HepG2 (cell line): ENCODE data around the gene POU2AF3. TPM values are rescaled to one million over a fixed set of nuclear protein-coding genes. Genes with fewer than 3 reads are reported as not detected.

ENCODE experiments used
- ASH2L ChIP-seq: fragments of 300-600, 200-600 bp; sonication (generic); IDR thresholded peaks from 2 replicates; pipeline ENCODE4 v1.7.0; 2017; ENCODE audit warnings: low read depth, mild to moderate bottlenecking, moderate library complexity, mixed read lengths, low read length; ENCODE audit not compliant: insufficient read length
- BCL6 ChIP-seq: IDR thresholded peaks from 2 replicates; pipeline ENCODE4 v1.6.1; 2016; ENCODE audit warnings: missing genetic modification reagents, missing compliant biosample characterization
- EEA1 ChIP-seq: sonication (generic); formaldehyde crosslinking; IDR thresholded peaks from 2 replicates; pipeline ENCODE4 v1.5.1; 2020; ENCODE audit warnings: mild to moderate bottlenecking, missing genetic modification reagents, borderline replicate concordance
- KDM1A ChIP-seq: IDR thresholded peaks from 2 replicates; pipeline ENCODE4 v1.6.1; 2016; ENCODE audit warnings: missing compliant biosample characterization
- POLR2AphosphoS5 ChIP-seq: IDR thresholded peaks from 2 replicates; pipeline ENCODE4 v1.6.1; 2012; ENCODE audit warnings: low read depth, low read length
- SOX6 ChIP-seq, 2 experiments: fragments of 450-650 bp in 1 of 2; sonication (generic) in 1 of 2; formaldehyde crosslinking in 1 of 2; IDR thresholded peaks; 2 replicates each; pipeline versions ENCODE4 v1.4.0 to v1.6.1; 2017 to 2020; ENCODE audit warnings: antibody characterized with exemption in 1 of 2, mild to moderate bottlenecking in 1 of 2, missing genetic modification reagents in 1 of 2
- ZNF205 ChIP-seq: IDR thresholded peaks from 2 replicates; pipeline ENCODE4 v1.6.1; 2018; ENCODE audit warnings: missing biosample characterization, missing genetic modification reagents
- ZNF337 ChIP-seq: sonication (generic); formaldehyde crosslinking; IDR thresholded peaks from 2 replicates; pipeline ENCODE4 v1.5.1; 2020; ENCODE audit warnings: missing genetic modification reagents, low read depth, mild to moderate bottlenecking, borderline replicate concordance
- ZNF749 ChIP-seq: sonication (generic); formaldehyde crosslinking; IDR thresholded peaks from 2 replicates; pipeline ENCODE4 v1.8.0; 2022; ENCODE audit warnings: mild to moderate bottlenecking, missing genetic modification reagents, moderate library complexity, borderline replicate concordance
- polyA plus RNA-seq, 8 experiments: library from polyadenylated mRNA; depleted of rRNA in 3 of 8; stranded (reverse) in 7 of 8; unstranded in 1 of 8; fragments of >200 nt; fragmentation: Illumina TruSeq in 4 of 8; extraction: Trizol in 4 of 8; gene quantifications; 2 replicates each; pipeline versions ENCODE4 v1.2.1 to v1.2.3, GENCODE V29; 2011 to 2016; ENCODE audit warnings: low read depth in 4 of 8, missing spikeins in 1 of 8, mixed read lengths in 1 of 8; ENCODE audit not compliant: insufficient read depth in 1 of 8
- total RNA-seq, 5 experiments: library from RNA; depleted of rRNA; stranded (reverse); fragments of >200 nt; fragmentation: Illumina TruSeq; extraction: Trizol; gene quantifications; 2 replicates each; pipeline ENCODE4 v1.2.3, GENCODE V29; 2016; ENCODE audit warnings: low read depth in 1 of 5
- TF ChIP-seq, protein P1 (sequence below): IDR thresholded peaks from 2 replicates; pipeline ENCODE4 v1.6.1; 2012; ENCODE audit warnings: inconsistent platforms
- TF ChIP-seq, protein P2 (sequence below): sonication (generic); formaldehyde crosslinking; IDR thresholded peaks from 2 replicates; pipeline ENCODE4 v1.5.0; 2020; ENCODE audit warnings: mild to moderate bottlenecking, missing genetic modification reagents, borderline replicate concordance
- TF ChIP-seq, protein P3 (sequence below): sonication (generic); formaldehyde crosslinking; IDR thresholded peaks from 2 replicates; pipeline ENCODE4 v1.9.0; 2022; ENCODE audit warnings: missing genetic modification reagents, mild to moderate bottlenecking, borderline replicate concordance

Gene POU2AF3
- total and polyA plus RNA-seq, 2 of the 13 experiments (the other 11 are each of a cell fraction or from before 2014, with no cell fraction given) = 7.8 to 71.2 TPM

DNA sequence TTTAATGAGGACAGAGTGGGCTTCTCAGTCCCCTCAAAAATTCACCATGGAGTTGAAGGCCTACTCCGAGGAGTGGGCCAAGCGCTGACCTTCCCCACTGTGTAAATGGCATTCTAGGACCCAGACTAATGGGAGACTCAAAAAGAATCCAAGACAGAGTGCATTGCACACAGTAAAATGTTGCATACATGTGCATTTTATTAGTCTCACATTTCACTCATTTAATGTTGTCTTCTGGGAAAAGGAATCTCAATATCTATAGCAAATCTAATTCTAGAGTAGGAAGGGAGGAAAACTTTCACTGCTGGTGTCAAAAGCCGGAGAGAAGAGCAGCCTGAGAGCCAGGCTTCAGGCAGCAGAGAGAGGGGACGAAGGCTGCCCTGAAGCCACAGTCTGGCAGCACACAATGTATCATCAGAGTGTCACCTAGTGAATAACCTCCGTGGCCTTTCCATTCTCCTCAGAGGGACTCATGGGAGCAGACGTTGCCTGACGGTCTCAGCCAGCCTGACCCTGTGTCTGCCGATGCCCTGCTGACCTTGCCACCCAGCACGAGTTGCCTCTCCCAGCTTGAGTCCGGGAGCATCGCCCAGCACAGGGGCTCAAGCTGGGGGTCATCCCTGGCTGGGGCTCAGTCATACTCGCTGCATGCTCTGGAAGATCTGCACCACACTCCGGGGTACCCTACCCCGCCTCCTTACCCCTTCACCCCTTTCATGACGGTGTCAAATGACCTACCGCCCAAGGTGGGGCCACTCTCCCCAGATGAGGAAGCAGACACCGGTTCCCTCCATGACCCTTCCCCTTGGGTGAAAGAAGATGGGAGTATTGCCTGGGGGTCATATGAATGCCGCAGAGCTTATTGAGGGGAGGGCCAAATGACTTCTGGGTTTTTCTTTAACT lies 12.9 kb upstream of the POU2AF3 start (continued):
- TF ChIP-seq POLR2AphosphoS5 (0 out of 2 replicates have a peak, but pooled peaks have one; percentile 40), ZNF205 (CRISPR knock-in tag) (no peak), KDM1A (no peak), SOX6 (IDR thresholded peaks at IDR 0.05) (no peak), SOX6 (CRISPR knock-in tag; IDR thresholded peaks at IDR 0.05) (peak; percentile 60), ZNF749 (CRISPR knock-in tag) (no peak), BCL6 (CRISPR knock-in tag) (peak; percentile 24; the same call in 1 of the 2 replicates), ASH2L (peak; percentile 32), EEA1 (CRISPR knock-in tag) (no peak), ZNF337 (CRISPR knock-in tag) (0 out of 2 replicates have a peak, but pooled peaks have one; percentile 35)
- TF ChIP-seq, protein P1, sequence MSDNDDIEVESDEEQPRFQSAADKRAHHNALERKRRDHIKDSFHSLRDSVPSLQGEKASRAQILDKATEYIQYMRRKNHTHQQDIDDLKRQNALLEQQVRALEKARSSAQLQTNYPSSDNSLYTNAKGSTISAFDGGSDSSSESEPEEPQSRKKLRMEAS = peak; percentile 71
- TF ChIP-seq, protein P2, sequence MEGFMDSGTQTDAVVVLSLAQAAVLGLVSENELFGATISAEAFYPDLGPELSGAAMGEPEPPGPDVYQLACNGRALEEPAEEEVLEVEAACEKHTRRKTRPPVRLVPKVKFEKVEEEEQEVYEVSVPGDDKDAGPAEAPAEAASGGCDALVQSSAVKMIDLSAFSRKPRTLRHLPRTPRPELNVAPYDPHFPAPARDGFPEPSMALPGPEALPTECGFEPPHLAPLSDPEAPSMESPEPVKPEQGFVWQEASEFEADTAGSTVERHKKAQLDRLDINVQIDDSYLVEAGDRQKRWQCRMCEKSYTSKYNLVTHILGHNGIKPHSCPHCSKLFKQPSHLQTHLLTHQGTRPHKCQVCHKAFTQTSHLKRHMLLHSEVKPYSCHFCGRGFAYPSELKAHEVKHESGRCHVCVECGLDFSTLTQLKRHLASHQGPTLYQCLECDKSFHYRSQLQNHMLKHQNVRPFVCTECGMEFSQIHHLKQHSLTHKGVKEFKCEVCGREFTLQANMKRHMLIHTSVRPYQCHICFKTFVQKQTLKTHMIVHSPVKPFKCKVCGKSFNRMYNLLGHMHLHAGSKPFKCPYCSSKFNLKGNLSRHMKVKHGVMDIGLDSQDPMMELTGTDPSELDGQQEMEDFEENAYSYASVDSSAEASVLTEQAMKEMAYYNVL (CRISPR knock-in tag) = peak; percentile 68; the same call in 1 of the 2 replicates
- TF ChIP-seq, protein P3, sequence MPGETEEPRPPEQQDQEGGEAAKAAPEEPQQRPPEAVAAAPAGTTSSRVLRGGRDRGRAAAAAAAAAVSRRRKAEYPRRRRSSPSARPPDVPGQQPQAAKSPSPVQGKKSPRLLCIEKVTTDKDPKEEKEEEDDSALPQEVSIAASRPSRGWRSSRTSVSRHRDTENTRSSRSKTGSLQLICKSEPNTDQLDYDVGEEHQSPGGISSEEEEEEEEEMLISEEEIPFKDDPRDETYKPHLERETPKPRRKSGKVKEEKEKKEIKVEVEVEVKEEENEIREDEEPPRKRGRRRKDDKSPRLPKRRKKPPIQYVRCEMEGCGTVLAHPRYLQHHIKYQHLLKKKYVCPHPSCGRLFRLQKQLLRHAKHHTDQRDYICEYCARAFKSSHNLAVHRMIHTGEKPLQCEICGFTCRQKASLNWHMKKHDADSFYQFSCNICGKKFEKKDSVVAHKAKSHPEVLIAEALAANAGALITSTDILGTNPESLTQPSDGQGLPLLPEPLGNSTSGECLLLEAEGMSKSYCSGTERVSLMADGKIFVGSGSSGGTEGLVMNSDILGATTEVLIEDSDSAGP (CRISPR knock-in tag) = peak; percentile 63; the same call in 1 of the 2 replicates
